GM23248 (cell line): Measurements from ENCODE around the gene F2RL2. TPM values are rescaled to one million over a fixed set of nuclear protein-coding genes. Genes with fewer than 3 reads are reported as not detected.

Source experiments
- DNase-seq: peaks from one replicate; pipeline ENCODE4 v3.0.0-alpha.2; 2015
- H2AFZ ChIP-seq: fragments of 200-600 bp; sonication (generic); 2 replicates; pipeline ENCODE4 v1.6.1; 2016; ENCODE audit warnings: antibody characterized with exemption
- H3F3A ChIP-seq: fragments of 200-600 bp; sonication (generic); 2 replicates; pipeline ENCODE4 v1.6.1; 2016; ENCODE audit warnings: mild to moderate bottlenecking, antibody characterized with exemption, mixed run types; ENCODE audit not compliant: insufficient read depth
- H3K27ac ChIP-seq: fragments of 200-600 bp; sonication (generic); 2 replicates; pipeline ENCODE4 v1.5.1; 2016; ENCODE audit warnings: mild to moderate bottlenecking
- H3K27me3 ChIP-seq: fragments of 200-600 bp; sonication (generic); replicated peaks from 2 replicates; pipeline ENCODE4 v1.6.1; 2016; ENCODE audit warnings: mild to moderate bottlenecking; ENCODE audit not compliant: insufficient read depth
- H3K36me3 ChIP-seq: fragments of 200-600 bp; sonication (generic); 2 replicates; pipeline ENCODE4 v1.6.1; 2016; ENCODE audit warnings: low read depth, mild to moderate bottlenecking
- H3K4me1 ChIP-seq: fragments of 200-600 bp; sonication (generic); 2 replicates; pipeline ENCODE4 v1.6.1; 2016; ENCODE audit warnings: mild to moderate bottlenecking; ENCODE audit not compliant: insufficient read depth
- H3K4me2 ChIP-seq: fragments of 200-600 bp; sonication (generic); one replicate; pipeline ENCODE4 v1.6.1; 2016; ENCODE audit warnings: mild to moderate bottlenecking; ENCODE audit not compliant: unreplicated experiment
- H3K4me3 ChIP-seq: fragments of 200-600 bp; sonication (generic); 2 replicates; pipeline ENCODE4 v1.5.1; 2016; ENCODE audit warnings: mild to moderate bottlenecking
- H3K79me2 ChIP-seq: fragments of 200-600 bp; sonication (generic); 2 replicates; pipeline ENCODE4 v1.6.1; 2016; ENCODE audit warnings: mild to moderate bottlenecking; ENCODE audit not compliant: insufficient read depth
- H3K9ac ChIP-seq: fragments of 200-600 bp; sonication (generic); 2 replicates; pipeline ENCODE4 v1.6.1; 2016; ENCODE audit warnings: mild to moderate bottlenecking
- H3K9me2 ChIP-seq: fragments of 200-600 bp; sonication (generic); 2 replicates; pipeline ENCODE4 v1.6.1; 2016; ENCODE audit warnings: mixed run types, mild to moderate bottlenecking, moderate library complexity; ENCODE audit not compliant: insufficient read depth
- H3K9me3 ChIP-seq: fragments of 200-600 bp; sonication (generic); one replicate; pipeline ENCODE4 v1.6.1; 2017; ENCODE audit warnings: low read depth
- H4K20me1 ChIP-seq: fragments of 200-600 bp; sonication (generic); 2 replicates; pipeline ENCODE4 v1.6.0; 2016; ENCODE audit not compliant: insufficient read depth
- EZH2 ChIP-seq: fragments of 200-600 bp; sonication (generic); IDR thresholded peaks from 2 replicates; pipeline ENCODE4 v1.6.1; 2018; ENCODE audit warnings: antibody characterized with exemption, mild to moderate bottlenecking; ENCODE audit not compliant: insufficient read depth, poor library complexity, severe bottlenecking
- EZH2phosphoT487 ChIP-seq: fragments of 200-600 bp; sonication (generic); IDR thresholded peaks from 2 replicates; pipeline ENCODE4 v1.6.1; 2018; ENCODE audit warnings: antibody characterized with exemption, moderate library complexity, mild to moderate bottlenecking, low read depth; ENCODE audit not compliant: insufficient read depth
- WGBS, 2 experiments: methylation state at CpG; one replicate each; pipeline ENCODE4 v1.1.6; 2015 to 2017; ENCODE audit warnings: low lambda C conversion rate in 2 of 2, low coverage in 1 of 2; ENCODE audit errors: missing lambda C conversion rate in 2 of 2; 5-methylcytosine and 5-hydroxymethylcytosine counted together
- in situ Hi-C: fragments of 300-500 bp; cut with MboI; formaldehyde crosslinking; loops from 2 replicates; pipeline ENCODE4 v1.15.0; 2020
- polyA plus RNA-seq: library from polyadenylated mRNA; unstranded; fragments of >200 nt; fragmentation: Nextera tagmentation; extraction: Ambion mirVana; gene quantifications from 2 replicates; pipeline ENCODE4 v1.2.1, GENCODE V29; 2016
- total RNA-seq: library from RNA; depleted of rRNA; stranded (reverse); fragments of >200 nt; shearing (Covaris generic); gene quantifications from 2 replicates; pipeline ENCODE4 v1.2.3, GENCODE V29; 2014

Gene F2RL2
- total and polyA plus RNA-seq, 2 experiments from 2014 or later, result not detected

DNA sequence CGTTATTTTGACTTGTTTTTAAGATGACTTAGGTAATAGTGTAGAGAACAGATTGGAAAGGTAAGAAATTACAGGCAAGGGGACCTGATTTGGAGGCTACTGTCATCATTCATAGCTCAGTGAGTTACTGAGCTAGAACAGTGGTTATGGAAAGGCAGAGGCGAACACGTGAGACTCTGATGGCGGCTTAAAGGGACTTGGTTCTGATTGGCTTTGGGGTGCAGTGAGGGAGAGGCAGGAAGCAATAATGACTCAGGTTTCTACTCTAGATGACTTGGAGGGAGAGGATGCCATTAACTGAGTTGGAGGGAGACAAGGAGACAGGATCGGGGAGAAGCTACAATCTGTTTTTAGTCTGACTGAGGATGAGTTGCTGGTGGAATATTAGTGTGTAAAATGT lies 3.0 kb downstream of the F2RL2 start:
- Histone ChIP-seq H3F3A (no peaks in the 10 kb centered on the region), H3K27me3 (peaks cover 39% of the 10 kb centered on the region), H4K20me1 (no peaks in the 10 kb centered on the region), H3K4me2 (no peak overlapping the region), H3K4me3 (no peak overlapping the region), H2AFZ (no peak overlapping the region), H3K9me3 (no peaks in the 10 kb centered on the region), H3K79me2 (no peaks in the 10 kb centered on the region), H3K36me3 (no peaks in the 10 kb centered on the region), H3K4me1 (no peaks in the 10 kb centered on the region; the same call in 1 of the 2 replicates), H3K9me2 (no peaks in the 10 kb centered on the region), H3K27ac (no peak overlapping the region), H3K9ac (no peak overlapping the region)
- 82 to 86% methylated on average over 5 of the region's 5 CpGs for WGBS, 2 experiments
- TF ChIP-seq EZH2, result no peak
- no peak for TF ChIP-seq EZH2phosphoT487
- in situ Hi-C loops, result no loop called here
- DNase-seq, result no peak

DNA sequence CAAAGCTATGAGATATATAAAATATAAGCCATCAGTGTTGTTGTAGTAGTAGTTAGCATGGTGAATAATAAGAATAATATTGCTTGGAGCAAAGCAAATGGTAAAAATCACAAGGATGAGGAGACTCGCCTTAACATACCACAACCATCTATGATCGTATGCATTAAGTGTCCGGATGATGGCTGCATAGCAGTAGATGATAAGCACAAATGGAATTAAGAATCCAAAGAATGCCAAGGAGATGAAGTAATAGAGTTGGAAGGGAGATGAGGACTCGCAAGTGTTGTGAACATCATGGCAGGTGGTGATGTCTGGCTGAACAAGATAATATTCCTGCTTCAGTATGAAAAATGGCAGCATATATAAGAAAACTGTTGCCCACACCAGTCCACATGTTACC lies 5.5 kb downstream of the F2RL2 start:
- in situ Hi-C loops, result no loop called here
- Histone ChIP-seq H3K4me2 (no peak overlapping the region), H3K9ac (no peak overlapping the region)

DNA sequence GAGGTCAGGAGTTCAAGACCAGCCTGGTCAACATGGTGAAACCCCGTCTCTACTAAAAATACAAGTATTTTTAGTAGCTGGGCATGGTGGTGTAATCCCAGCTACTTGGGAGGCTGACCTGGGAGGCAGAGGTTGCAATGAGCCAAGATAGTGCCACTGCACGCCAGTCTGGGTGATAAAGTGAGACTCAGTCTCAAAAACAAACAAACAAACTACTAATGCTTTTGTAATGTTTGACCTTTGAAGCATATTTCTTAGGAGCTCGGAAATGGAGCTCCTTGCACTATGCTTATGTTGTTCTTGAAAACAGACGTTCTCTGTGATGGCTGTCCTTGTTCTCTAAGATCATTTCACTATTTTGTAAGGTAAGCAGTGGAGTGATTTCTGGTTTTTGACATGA lies 6.0 kb downstream of the F2RL2 start:
- Histone ChIP-seq H3K9ac (no peak overlapping the region), H2AFZ (no peak overlapping the region), H3K9me3 (no peaks in the 10 kb centered on the region), H4K20me1 (no peaks in the 10 kb centered on the region), H3F3A (no peaks in the 10 kb centered on the region), H3K79me2 (no peaks in the 10 kb centered on the region), H3K4me3 (no peak overlapping the region), H3K36me3 (no peaks in the 10 kb centered on the region), H3K9me2 (no peaks in the 10 kb centered on the region), H3K27me3 (peaks cover 31% of the 10 kb centered on the region), H3K4me1 (no peaks in the 10 kb centered on the region; the same call in 1 of the 2 replicates), H3K4me2 (no peak overlapping the region), H3K27ac (no peak overlapping the region)
- 65 to 78% methylated on average over 4 of the region's 4 CpGs for WGBS, 2 experiments
- TF ChIP-seq EZH2 (no peak), EZH2phosphoT487 (no peak)
- no peak for DNase-seq
- in situ Hi-C loops, result no loop called here

More for the DNA sequence above, 5.5 kb downstream of the F2RL2 start:
- H3K36me3 ChIP-seq, result no peaks in the 10 kb centered on the region
- TF ChIP-seq EZH2, result no peak
- DNase-seq, result peak; percentile 28
- no peaks in the 10 kb centered on the region for H4K20me1 ChIP-seq
- H3K4me1 ChIP-seq, result no peaks in the 10 kb centered on the region; the same call in 1 of the 2 replicates
- WGBS, 2 experiments, result 70 to 71% methylated on average over 4 of the region's 4 CpGs
- peaks cover 36% of the 10 kb centered on the region for H3K27me3 ChIP-seq
- H3F3A ChIP-seq, result no peaks in the 10 kb centered on the region
- no peaks in the 10 kb centered on the region for H3K9me2 ChIP-seq
- H3K27ac ChIP-seq, result no peak overlapping the region
- H3K79me2 ChIP-seq, result no peaks in the 10 kb centered on the region
- H2AFZ ChIP-seq, result no peak overlapping the region
- no peaks in the 10 kb centered on the region for H3K9me3 ChIP-seq
- no peak overlapping the region for H3K4me3 ChIP-seq

DNA sequence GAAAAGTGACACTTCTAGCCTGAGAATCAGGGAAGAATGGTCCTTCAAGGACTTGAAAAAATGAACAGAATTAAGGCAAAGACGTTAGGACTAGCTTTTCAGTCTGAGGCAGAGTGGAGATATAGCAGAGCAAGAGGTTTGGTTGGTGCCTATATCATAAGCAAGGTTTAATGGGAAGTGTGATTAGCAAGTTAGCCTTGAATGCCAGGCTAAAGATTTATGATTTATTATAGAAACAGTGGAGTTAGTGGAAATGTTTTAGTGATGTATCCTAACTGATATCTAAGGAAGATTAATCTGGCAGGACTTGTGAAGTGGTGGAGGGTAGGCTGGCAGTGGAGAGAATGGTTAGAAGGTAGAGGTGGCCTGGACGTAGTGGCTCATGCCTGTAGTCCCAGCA lies 7.0 kb downstream of the F2RL2 start:
- Histone ChIP-seq H2AFZ (no peak overlapping the region), H3K4me3 (no peak overlapping the region), H3K27me3 (peaks cover 29% of the 10 kb centered on the region; the same call in 1 of the 2 replicates), H3K4me1 (no peaks in the 10 kb centered on the region; the same call in 1 of the 2 replicates), H3K4me2 (no peak overlapping the region), H3K9ac (no peak overlapping the region), H3F3A (no peaks in the 10 kb centered on the region), H4K20me1 (no peaks in the 10 kb centered on the region), H3K9me3 (no peaks in the 10 kb centered on the region), H3K36me3 (no peaks in the 10 kb centered on the region), H3K27ac (no peak overlapping the region), H3K79me2 (no peaks in the 10 kb centered on the region), H3K9me2 (no peaks in the 10 kb centered on the region)
- DNase-seq, result no peak
- 56 to 64% methylated on average over 2 of the region's 2 CpGs for WGBS, 2 experiments
- in situ Hi-C loops, result no loop called here
- TF ChIP-seq EZH2phosphoT487, result no peak
- TF ChIP-seq EZH2, result no peak

GRCh38 chr5:76615759-76616158 lies 7.4 kb downstream of the F2RL2 start:
- TF ChIP-seq EZH2phosphoT487 (no peak), EZH2 (no peak)
- DNase-seq, result no peak
- H4K20me1 ChIP-seq, result no peaks in the 10 kb centered on the region
- H3K36me3 ChIP-seq, result no peaks in the 10 kb centered on the region
- WGBS, 2 experiments, result 44 to 51% methylated on average over 2 of the region's 2 CpGs
- H3K4me2 ChIP-seq, result no peak overlapping the region
- H3F3A ChIP-seq, result no peaks in the 10 kb centered on the region
- H3K27ac ChIP-seq, result no peak overlapping the region
- no peaks in the 10 kb centered on the region for H3K9me2 ChIP-seq
- no peaks in the 10 kb centered on the region; the same call in 1 of the 2 replicates for H3K4me1 ChIP-seq
- H3K4me3 ChIP-seq, result no peak overlapping the region
- in situ Hi-C loops, result no loop called here
- H2AFZ ChIP-seq, result no peak overlapping the region
- peaks cover 28% of the 10 kb centered on the region; the same call in 1 of the 2 replicates for H3K27me3 ChIP-seq
- no peak overlapping the region for H3K9ac ChIP-seq
- no peaks in the 10 kb centered on the region for H3K9me3 ChIP-seq
- H3K79me2 ChIP-seq, result no peaks in the 10 kb centered on the region
